Sciatic nerve (tissue), 2 donors: Measurements from ENCODE around the gene NOXA1. TPM values are rescaled to one million over a fixed set of nuclear protein-coding genes. Genes with fewer than 3 reads are reported as not detected.
A peak's percentile ranks its signal among the peaks of the same experiment; 100 is the strongest.

Experiments used
- ATAC-seq: fragments of 200-7000 bp; cut with Tn5 transposase; one replicate; pipeline ENCODE4 v1.9.1; 2020; ENCODE audit warnings: mild to moderate bottlenecking, moderate library complexity
- DNase-seq: peaks from one replicate; pipeline ENCODE4 v3.0.0-alpha.2; 2020; ENCODE audit warnings: low spot score
- intact Hi-C: fragments of 100-400 bp; cut with DNase I; formaldehyde crosslinking; loops from one replicate; pipeline ENCODE4 v1.14.2; 2022
- total RNA-seq: library from RNA; stranded (reverse); fragmentation: NEBNext Ultra II Directional; extraction: Animal tissue kit (Norgen Biotek cat#: 25700); gene quantifications from one replicate; pipeline ENCODE4 v1.2.1, GENCODE V29; 2021
- donor health status: DM: no; HTN: no; CAD: no.
- donor health status: DM: no; HTN: no; CAD: no.

Gene NOXA1
- total RNA-seq, 1 donor from 2014 or later: 7.4 TPM

DNA sequence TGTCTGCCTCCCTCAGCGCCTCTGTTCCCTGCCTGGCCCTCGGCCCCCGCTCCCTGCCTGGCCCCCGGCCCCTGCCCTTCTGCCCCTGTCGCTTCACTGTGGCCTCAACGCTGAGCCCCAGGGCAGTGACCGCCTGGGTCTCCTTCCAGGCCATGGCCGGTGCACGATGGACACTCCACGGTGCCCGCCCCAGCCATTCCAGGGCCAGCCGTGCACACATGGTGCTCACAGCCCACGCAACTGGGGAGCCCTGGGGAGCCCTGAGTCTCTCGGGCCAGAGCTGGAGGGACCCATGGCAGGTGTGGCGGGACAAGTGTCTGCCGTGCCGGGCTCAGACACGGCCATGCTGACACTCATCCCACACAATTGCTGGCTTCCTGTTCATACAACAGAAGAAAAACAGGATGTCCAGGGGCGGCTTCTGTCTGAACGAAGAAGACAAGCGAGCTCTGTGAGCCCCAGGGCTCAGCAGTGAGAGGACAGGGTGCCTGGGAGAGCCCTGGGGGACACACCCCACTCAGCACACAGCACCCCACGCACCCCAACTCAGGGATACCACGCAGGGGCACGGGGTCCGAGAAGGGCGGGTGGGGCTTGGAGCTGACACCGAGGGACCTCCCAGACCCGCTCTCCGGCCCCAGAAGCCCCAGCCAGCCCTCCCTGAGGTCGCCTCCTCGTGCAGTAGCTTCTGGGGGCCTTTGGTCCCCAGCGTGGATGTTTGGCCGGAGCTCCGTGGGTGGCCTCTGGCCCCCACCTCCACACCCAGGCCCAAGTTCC is 35.9 kb upstream of the NOXA1 start:
- DNase-seq (no peak), ATAC-seq (peak; percentile 20)
- intact Hi-C loops: no loop called here

DNA sequence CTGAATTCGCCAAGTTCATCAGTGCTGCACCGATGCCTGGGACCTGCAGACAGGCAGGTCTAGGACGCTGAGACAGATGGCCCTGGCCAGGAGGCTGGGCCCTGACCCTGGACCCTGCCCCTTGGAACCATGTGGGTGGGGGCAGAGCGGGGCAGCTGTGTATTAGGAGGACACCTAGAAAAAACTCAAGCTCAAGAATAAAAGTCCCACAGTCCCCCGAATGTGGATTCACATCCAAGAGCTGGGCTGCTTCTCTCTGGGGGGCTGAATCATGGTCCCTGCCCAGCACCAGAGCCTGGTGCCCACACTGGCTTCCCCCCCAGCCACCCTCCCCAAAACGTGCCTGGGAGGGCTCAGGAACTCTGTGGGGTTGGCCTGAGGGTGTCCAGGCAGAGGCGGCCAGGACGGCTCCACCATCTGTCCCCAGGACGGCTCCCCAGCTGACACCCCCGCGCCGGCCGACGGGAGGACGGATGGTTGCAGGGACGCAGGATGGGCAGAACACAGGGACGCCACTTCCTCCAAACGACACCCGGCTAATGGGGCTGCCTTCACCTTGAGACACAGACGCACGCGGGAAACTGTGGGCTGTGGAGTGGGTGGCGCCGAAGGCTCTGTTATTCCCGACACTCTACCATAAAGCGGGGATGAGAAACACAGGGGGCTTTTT is 35.2 kb upstream of the NOXA1 start:
- DNase-seq (no peak), ATAC-seq (no peak)
- intact Hi-C loops: no loop called here

DNA sequence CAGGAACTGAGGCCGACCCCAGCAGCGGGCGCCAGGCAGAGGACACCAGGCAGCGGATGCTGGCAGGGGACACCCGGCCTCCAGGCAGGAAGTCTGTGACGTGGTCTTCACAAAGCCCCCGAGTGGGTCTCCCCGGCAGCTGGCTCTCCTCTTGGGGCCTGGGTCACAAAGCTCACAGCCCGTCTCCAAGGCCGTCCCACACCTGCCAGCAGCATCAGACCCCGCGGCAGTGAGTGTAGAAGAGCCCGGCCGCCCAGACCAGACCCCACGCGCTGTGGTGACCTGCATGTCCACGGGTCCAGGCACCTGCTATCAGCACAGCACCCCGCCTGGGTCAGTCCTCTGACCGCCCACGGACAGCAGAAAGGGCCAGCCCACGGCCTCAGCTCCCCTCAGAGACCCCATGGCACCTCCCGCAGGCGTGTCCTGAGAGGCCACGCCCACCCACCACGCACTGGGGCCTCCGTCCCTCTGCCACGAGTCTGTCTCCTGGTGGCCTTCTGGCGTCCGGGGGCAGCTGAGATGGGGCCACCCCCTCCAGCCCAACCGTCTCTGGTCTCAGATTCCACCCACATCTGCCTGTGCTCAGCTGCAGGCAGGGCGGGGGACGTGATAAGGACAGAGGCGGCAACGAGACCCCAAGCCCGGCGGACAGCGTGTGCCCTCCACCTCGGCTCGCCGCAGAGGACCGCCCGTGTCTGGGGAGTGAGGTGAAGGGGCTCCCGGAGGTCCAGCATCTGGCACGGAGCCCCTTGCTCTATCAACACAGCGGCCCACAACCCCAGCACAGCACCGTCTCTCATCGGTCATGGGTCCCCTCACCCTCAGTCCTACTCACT is 34.4 kb upstream of the NOXA1 start:
- DNase-seq: no peak
- intact Hi-C loops: no loop called here
- ATAC-seq: no peak

DNA sequence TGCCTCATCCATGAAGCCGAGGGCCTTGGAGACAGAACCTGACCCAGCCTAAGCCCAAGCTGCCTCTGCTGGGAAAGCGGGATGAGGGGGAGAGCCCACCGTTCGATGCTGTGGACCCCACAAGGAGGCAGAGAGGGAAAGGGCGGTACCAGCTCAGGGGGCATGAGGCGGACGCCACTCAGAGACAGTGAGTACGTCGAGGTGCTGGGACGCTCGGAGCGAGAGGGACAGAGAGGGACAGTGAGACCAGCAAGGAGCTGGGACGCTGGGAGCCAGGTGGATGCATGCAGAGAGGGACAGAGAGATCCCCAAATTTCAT is 33.8 kb upstream of the NOXA1 start:
- intact Hi-C loops: no loop called here
- DNase-seq (no peak), ATAC-seq (no peak)

DNA sequence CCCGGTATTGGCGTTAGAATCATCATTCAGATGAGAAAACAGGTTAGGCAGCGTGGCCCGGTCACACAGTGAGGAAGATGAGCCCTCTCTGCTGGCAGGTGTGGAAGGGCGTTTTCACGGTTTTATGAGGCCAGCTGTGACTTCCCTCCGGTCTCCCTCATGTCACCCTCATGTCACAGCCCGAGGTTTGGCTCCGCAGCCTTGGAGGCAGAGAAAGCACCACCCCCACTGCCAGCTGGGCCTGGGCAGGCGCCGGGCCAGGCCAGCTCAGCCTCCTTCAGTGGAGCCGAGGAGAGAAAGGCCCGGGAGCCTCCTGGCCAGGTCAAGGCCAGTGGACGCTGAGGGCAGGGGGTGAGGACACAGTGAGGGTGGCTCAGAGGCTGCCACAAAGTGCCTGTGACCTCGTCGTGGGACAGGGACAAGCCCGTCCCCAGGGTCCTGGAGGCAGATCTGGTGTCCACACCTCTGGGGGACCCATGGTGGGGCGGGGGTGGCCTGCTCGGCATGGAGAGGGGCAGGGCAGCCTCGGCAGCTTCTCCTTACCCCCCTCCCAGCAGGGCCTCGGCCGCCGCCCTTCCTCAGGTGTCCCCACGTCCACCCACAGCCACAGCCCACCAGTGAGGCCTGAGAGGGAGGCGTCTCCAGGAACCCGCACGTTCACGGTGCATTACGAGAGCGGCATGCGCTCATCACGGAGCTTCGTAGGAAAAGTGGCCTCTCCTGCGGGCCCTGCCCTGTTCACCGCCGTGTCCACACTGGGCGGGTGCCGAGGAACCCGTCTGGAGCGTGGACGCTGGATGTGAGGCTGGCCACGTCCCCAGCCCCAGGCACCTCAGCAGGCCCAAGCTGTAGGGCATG is 32.4 kb upstream of the NOXA1 start:
- DNase-seq: peak; percentile 58
- ATAC-seq: peak; percentile 33
- intact Hi-C loops: no loop called here

DNA sequence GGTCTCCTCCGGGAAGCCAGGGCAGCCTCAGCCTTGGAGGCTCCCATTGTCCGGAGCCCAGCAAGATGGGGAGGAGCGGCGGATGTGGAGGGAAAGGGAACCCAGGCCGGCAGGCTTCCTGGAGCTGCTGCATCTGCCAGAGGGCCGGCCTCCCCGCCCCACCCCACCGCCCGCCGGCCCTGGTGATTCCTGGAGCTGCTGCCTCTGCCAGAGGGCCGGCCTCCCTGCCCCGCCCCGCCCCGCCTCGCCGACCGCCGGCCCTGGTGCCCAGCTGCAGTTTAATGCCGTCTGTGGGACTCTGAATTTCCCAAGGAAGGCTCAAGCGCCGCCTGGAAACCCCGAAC is 31.8 kb upstream of the NOXA1 start:
- intact Hi-C loops: no loop called here
- peak; percentile 33 for ATAC-seq
- DNase-seq: no peak

DNA sequence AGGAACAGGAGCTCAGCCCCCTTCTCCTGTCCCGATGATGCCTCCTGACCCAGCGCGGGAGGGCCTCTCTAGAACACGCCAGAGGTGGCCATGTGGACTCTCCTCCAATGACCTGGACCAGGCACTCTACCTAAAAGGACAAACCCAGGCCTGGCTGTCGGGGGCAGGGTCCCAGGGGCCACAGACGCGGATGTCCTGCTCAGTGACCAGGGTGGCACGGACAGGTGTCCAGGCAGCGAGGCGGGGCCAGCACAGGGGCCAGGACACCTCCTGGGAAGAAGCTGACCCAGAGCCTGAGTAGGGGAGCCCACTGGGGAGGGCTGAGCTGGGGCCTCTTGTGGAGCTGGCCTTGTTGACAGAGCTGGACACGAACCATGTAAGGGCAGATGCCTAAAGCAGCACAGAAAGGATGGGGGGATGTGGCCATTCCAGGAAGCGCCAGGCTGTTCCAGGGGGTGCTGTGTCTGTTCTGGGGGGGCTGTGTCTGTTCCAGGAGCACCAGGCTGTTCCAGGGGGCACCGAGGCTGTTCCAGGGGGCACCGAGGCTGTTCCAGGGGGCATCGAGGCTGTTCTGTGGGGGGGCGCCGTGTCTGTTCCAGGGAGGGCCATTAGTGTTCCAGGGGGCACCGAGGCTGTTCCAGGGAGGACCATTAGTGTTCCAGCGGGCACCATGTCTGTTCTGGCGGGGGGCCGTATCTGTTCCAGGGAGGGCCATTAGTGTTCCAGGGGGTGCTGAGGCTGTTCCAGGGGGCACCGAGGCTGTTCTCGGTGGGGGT is 30.8 kb upstream of the NOXA1 start:
- intact Hi-C loops: no loop called here
- no peak for DNase-seq
- ATAC-seq: no peak

DNA sequence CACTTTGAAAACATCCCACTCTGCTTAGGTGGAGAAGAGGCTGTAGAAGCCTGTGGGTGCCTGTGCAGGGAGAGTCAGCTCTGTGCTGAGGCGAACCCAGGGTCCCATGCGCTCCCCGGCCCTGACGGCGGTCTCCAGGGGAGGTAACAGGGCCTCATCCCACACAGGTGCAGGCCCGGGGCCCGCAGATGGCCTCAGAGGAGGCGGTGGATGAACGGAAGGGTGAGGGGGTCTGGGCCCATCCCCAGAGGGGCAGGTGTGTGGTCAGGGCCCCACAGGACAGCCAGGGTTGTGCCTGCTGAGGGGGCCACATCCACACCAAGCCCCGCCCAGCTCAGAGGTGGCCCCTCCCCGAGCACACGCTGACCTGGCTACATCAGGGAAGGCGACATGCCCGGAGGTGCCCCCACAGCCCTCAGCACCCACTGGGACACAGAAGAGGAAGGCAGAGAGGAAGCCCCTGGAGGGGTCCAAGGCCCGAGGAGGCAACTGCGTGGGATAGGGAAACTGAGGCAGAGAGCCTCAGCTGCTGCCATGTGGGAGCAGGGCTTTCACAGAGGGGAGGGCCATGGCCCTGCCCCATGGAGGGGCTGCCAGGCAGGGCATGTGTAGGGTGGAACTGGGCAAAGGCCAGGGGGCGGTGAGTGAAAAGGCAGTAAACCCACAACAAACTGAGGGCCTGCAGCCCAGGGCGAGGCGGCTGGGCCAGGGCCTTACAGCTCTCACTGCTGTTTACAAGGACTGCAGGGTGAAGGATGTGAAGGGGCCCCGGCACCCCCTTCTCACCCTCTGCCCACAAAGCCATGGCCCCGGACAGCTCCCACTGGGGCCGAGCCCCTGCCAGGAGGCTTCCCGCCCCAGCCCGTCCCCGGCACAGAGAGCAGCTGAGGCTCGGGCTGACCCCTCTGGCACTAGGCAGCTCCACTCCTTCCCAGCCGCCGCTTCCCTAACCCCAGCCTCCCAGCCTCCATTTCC is 29.7 kb upstream of the NOXA1 start:
- intact Hi-C loops: no loop called here
- ATAC-seq: no peak
- DNase-seq: no peak

DNA sequence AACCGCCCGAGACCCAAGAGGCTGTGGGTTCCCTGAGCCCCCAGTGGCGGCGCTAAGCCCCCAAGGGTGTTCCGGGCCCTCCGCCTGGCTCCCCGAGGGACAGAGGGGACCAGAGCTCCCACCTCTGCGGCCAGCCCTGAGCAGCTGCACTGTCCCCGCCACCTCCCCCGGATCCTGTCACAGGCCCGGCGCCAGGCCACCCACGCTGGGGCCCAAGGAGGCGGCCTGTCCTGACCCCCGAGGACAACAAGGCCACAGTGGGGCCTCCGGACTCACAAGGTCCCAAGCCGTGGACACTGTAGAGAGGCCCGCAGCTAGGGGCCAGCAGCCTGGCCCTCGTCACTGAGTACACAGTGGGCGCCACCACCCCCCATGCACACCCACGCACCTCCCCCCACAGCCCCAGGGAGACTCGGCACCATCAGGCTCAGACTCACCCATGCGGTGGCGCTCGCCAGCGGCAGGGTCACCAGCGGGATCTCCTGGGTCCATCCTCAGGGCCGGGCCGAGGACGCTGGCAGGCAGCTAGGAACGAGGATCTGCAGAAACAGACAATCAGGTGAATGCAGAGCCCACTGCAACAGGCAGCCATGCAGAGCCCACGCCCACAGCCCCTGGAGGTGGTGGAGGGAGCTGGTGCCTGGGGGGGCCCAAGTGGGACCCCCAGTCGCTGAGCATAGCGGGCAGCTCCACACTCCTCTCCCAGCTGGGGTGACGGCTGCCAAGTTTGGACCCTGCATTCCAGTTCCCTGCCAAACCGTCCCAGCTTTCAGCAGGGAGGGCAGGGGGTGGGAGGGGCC is 28.1 kb upstream of the NOXA1 start:
- ATAC-seq (peak; percentile 34), DNase-seq (no peak)
- intact Hi-C loops: no loop called here

DNA sequence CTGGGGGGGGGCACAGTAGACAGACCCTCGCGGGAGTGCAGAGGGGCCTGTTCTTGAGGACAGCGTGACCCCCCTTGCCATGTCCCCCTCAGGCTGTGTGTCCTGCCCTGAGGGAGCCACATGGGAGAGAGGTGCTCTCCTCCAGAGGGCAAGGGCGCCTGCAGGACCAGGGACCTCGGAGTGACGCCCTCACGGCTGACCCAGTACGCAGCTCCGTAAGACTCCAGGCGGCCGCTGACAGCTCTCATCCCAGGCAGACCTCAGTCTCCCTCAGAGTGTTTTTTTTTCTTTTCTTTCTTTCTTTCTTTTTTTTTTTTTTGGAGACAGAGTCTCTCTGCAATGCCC is 27.6 kb upstream of the NOXA1 start:
- ATAC-seq (no peak), DNase-seq (no peak)
- intact Hi-C loops: no loop called here

DNA sequence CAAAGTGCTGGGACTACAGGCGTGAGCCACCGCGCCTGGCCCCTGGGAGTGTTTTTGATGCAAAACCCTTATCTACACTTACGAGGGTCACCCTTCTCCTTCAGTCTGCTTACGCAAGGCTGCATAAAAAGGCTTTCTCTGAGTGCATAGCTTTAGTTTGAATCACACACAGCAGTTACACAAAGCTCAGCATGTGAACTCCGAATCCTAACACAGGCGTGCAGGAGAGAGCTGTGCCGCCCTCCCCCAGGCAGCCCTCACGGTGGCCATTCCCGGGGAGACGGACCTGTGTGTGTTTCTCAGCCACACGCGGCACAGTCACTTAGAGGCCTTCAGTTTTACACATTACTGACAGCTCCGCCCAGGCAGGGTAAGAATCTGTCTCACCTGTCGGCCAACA is 27.0 kb upstream of the NOXA1 start:
- intact Hi-C loops: no loop called here
- no peak for DNase-seq
- ATAC-seq: no peak

DNA sequence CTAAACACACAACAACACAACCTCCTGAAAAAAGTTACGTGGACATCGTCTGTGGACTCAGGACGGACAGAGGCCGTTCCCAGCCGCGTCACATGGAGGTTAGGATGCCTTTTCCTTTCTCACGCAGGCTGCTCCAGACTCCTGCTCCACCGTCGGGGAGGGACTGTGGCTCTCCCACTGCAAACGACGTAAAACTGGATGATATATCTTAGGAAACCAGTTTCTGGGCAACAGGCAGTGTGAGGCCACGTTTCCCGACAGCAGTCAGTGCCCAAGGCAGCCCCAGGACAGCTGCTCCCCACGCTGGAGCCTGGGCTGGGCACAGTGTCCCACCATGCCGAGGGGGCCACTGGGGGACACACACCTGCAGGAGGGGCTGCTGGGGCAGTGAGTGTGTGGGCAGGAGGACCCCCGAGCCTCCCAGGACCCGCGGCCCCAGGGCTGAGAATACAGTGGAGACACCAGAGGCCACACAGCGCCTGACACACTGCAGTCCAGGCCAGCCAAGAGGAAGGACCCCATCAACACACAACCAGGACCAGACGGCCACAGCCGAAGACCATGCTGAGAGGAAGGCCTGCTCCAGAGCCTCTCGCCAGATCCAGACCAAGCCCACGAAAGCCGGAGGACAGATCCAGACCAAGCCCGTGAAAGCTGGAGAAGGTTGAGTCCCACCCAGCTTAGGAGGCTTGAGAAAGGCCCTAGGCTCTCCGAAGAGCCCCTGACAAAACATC is 26.4 kb upstream of the NOXA1 start:
- DNase-seq (no peak), ATAC-seq (no peak)
- intact Hi-C loops: no loop called here

DNA sequence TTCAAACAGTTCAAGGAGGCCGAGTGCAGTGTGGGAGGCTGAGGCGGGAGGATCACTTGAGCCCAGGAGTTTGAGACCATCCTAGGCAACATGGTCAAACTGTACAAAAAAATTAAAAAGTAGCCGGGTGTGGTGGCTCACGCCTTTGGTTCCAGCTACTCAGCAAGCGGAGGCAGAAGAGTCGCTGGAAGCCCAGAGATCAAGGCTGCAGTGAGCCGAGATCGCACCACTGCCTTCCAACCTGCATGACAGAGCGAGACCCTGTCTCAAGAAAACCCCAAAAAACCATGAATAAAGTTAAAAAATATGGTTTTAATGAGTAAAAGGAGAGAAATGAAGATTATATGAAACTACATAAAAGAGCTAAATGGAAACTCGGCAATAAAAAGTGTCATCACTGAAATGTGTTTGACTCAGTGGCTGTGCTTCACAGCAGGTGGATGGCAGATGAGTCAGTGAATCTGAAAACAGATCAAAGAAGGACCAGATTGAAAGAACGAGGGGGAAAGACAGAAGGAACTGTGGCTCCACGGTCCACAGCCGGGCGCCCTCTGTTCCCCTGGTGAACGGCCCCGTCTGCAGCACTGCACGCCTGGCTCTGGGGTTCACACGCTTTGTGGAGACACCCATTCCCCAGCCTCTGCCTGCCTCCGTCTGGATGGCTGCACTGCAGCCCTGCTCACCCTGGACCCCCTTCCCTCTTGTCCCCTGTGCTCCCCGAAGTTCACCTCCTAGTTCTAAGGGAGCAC is 25.3 kb upstream of the NOXA1 start:
- ATAC-seq: no peak
- intact Hi-C loops: no loop called here
- no peak for DNase-seq

DNA sequence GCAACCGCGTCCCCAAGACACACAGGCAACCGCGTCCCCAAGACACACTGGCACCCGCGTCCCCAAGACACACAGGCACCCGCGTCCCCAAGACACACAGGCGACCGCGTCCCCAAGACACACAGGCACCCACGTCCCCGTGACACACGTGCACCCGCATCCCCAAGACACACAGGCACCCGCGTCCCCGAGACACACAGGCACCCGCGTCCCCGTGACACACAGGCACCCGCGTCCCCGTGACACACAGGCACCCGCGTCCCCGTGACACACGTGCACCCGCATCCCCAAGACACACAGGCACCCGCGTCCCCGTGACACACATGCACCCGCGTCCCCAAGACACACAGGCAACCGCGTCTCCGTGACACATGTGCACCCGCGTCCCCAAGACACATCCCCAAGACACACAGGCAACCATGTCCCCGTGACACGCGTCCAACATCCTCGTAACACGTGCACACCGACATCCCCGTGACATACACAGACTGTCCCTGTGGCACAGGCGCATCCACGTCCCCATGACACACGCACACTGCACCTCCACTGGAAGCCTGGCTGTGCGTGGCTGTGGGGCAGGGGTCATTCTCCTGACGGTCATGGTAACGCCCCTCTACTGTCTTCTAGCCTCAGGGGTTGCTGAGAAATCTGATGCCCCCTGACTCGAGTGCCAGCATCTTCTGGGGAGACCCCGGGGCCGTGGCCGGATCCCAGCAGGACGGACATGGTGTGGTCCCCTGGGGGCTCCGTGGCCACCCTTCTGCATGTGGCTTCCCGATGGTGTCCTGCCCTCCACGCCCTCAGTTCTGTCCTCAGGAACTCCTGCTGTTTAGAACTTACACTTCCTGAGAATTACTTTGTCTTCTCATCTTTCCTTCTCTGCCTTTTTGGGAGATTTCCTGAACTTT is 24.4 kb upstream of the NOXA1 start:
- ATAC-seq: no peak
- intact Hi-C loops: no loop called here
- no peak for DNase-seq

DNA sequence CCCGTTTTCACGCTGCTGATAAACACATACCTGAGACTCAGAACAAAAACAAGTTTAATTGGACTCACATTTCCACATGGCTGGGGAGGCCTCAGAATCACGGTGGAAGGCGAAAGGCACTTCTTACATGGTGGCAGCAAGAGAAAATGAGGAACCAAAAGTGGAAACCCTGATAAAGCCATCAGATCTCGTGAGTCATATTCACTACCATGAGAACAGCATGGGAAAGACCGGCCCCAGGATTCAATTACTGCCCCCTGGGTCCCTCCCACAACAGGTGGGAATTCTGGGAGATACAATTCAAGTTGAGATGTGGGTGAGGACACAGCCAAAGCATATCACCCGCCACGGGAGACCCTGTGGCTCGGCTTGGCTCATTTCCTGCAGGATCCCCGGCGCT is 20.4 kb upstream of the NOXA1 start:
- no peak for ATAC-seq
- no peak for DNase-seq
- intact Hi-C loops: no loop called here
